NCI-H526 treated with DMSO at 0.1 percent for 48 hours (cell line): ENCODE measurements around the gene OXA1L.
"Not testable (repeated sequence)": the region's sequence is repeated elsewhere in the genome, so short reads cannot be mapped to it uniquely, and the experiment has no call there.

Source experiments
- DNase-seq: peaks from one replicate; lab custom pipeline; 2025; lab: John Stamatoyannopoulos, UW

OXA1L gene

DNA sequence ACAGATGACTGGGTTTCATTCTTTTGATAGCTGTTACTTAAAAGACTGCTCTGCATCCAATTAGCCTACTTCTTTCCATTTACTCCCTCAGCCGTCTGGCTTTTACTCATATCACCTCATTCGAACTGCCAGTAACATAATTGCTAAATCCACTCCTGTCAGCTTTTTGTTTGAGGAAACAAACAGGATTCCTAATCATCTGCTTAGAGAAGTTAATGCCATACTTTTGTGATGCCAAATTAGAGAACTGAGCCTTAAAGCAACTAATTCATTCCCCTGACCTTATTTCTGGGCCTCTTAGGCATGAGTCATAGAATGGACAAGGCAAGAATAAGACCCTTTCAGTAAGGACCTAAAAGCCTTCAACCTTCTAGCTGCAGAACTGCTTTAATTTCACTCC is 2.9 kb downstream of the OXA1L start:
- DNase-seq = no peak

DNA sequence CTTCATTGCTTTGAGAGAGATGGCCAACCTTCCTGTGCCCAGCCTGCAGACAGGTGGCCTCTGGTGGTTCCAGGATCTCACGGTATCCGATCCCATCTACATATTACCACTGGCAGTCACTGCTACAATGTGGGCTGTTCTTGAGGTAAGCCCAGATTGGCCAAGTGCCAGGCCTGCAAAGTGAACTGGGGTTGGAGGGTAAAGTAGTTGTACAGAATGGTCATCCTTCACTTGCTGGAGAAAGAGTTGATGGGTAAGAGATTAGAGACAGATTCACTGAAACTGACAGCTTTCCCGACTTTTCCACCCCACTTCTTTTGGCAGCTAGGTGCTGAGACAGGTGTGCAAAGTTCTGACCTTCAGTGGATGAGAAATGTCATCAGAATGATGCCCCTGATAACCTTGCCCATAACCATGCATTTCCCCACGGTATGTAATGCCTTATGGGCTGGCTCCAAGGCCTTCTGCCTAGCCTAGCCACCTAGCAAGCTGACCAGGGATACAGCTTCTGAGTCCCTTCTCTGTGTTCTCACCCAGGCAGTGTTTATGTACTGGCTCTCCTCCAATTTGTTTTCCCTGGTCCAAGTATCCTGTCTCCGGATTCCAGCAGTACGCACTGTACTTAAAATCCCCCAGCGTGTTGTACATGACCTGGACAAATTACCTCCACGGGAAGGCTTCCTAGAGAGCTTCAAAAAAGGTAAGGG is 4.1 kb downstream of the OXA1L start:
- no peak for DNase-seq

DNA sequence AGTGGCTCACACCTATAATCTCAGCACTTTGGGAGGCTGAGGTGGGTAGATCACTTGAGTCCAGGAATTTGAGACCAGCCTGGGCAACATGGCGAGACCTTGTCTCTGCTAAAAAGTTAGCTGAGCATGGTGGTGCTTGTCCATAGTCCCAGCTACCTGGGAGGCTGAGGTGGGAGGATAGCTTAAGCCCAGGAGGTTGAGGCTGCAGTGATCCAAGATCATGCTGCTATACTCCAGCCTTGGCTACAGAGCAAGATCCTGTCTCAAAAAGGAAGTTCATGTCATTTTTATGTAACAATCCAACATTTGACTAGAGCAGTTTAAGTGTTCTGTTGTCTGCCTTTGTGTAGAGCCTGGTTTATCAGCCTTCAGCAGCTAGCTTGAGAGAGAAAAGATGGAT is 6.2 kb downstream of the OXA1L start:
- DNase-seq = no peak

DNA sequence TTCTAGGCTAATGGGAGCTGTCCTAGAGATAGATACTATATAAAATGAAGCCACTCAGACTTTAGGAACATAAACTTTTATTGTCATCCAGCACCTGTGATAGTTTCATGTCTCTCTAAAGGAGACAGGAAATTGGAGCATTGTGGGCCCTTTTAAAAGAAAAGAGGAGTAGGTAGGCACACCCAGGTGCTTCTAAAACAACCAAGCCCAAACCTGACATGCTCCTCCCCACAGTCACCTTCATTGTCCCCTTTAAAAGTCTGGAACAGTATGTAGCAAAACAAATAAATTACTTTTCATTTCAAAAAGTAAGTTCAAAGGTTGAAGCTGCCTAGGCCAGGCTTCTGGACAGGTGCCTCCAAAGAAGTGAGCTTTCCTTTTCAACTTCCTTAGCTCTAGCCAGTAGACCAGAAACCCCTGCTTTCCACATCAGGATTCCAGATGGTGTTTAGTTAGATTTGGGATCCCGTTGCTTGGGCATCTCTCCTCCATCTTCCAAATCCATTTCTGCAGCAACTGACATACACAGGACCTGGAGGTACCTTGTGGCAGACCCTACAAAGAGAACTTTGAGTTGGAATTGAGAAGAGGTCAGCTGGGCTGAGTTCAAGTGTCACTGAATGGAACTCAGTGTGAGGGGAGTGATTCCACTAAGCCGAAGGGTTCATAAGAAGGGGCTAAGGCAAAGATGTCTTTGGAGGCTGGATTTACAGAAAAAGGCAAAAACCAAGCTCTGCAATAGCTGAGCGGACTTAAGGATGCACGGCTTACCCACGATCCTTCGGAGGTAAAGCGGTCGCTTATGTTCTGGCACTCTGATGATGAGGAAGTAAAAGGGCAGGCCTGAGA is 6.9 kb downstream of the OXA1L start:
- no peak for DNase-seq

DNA sequence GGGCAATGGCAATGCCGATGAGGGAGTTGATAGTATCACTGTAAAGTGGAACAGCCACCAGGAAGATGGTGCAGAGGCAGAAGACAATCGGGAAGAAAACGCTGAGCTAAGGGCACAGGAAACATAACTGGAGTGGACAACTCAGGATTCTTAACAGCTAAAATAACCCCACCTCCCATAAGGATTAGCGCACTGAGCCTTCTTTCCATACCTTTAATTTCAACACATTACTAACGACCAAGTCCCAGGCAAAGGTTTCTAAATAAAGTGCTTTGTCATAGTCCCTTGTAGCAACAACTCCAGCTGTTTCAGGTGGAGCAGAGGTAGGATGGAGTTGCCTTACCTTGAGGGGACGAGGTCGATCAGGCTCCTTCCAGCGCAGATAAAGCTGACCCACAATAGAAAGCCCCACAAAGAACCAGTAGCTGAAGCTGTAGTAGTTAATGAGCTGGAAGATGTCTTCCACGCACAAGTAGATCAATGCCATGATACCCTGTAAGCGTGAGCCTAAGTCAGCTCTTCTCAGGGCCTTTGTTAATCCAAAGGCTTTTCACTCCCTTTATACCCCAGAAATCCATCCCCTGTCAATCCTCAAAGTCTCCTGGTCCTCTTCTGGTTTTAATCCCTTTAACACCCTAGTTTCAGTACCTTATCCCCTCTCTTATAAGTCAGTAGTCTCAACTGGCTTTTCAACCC is 7.7 kb downstream of the OXA1L start:
- DNase-seq = no peak

DNA sequence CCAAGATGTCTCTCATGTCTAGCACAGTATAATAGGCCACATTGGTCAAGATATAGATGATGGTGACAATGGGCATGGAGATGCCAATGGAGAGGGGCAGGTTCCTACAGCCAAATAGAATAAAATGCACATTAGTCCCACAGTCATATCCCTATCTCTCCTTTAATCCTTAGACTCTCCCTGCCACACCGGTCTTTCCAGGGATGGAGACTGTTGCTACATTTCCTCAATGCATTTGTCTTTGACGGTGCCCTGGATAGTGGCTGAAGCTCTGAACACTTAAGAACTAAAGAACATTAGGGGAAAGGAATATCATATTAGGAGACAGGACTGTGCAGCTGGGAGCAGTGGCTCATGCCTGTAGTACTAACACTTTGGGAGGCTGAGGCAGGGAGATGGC is 9.7 kb downstream of the OXA1L start:
- no peak for DNase-seq

DNA sequence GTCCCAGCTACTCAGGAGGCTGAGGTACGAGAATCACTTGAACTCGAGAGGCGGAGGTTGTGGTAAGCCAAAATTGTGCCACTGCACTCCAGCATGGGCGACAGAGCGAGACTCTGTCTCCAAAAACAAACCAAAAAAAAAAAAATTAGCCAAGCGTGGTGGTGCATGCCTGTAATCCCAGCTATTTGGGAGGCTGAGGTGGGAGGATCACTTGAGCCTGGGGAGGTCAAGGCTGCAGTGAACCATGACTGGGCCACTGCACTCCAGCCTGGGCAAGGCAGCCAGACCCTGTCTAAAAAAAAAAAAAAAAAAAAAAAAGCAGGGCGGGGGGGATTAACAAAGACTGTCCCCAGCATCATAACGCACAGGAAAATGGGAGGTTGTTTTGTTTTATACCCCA is 10.4 kb downstream of the OXA1L start:
- not testable (repeated sequence) for DNase-seq

DNA sequence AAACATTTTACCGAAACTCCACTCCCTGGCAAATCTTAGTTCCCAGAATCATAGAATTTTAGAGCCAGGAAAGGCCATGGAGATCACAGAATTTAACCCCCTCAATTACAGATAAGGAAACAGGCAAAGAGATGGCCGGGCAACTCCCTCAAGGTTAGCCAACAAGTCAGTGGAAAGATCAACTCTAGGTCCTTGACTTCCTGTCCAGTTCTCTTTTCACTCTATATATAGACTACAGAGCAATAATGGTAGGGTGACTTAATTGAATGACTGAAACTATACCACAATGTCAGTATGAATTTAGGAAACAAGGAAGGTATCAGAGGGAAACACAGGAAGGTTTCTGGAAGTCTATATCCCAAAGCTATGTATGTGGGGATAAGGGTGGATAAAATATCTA is 11.6 kb downstream of the OXA1L start:
- DNase-seq = no peak

DNA sequence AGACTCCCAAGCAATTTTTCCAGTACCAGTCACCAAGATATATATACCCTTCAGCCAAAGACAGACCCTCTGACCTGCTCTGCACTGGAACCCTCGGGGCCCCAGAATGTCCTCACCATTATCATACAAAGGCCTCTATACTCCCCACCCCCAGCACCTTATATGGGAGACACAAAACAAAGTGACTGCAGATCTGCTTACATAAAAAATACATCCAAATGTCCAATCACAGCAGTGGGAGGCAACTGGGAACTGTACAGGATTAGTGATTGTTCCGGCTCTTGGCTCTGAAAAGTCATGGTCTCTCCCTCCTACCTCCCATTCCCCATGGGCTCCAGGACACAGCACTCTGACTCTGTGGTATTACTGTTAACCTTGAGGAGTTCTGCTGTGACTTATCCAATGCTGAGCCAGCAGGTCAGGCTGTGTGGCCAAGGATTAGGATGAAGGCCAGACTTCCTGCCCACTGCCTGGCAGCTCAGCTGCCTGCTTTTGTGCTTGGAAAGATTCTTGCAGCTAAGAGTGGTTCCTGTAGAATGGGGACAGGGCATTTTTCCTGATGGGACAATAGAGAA is 13.7 kb downstream of the OXA1L start:
- no peak for DNase-seq

DNA sequence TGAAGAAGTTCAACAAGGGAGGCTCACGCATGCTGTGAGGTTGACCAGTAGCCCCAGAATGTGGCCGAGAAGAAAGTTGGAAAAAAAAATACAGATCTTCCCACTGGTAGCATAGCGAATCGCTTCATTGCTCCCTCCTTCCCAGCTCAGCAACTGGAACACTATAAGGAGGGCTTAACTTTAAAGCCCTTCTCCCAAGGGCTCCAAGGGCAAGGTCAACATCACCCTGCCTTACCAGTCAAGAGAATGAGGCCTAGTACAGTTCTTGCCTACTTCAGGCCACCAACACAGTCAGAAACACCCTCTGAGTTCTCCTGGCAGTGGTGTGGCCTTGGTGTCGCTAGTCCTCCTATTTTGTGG is 14.4 kb downstream of the OXA1L start:
- DNase-seq = no peak

DNA sequence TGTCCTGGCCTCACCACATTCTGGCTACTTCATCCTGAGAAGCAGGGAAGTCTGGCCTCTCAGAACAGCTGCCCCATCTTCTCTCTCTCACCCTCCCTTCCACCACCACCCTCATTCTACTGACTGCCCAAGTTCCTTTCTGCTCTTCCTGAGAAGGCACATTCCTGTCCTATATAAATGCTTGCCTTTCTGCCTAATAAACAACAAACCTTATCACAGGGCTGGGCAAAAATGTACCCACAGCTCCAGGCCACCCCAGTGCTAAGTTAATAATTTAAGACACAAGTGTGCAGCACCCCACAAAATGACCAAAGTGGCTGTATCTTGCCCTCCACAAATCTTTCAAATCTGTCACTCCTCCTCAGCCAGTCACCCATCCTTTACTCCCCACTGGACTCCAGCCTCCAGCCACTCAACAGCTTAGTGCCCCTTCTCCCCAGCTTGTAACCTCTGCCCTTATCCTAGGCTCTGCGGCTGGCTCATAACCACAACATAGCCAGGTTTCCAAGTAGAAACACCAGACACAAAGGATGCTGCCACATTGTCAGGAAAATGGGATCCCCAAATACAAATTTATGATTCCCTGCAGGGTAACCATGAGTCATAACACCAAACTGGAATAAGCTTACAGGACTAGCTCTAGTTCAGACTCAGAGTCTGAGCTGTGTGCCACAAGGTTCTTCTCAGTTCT is 15.0 kb downstream of the OXA1L start:
- no peak for DNase-seq

DNA sequence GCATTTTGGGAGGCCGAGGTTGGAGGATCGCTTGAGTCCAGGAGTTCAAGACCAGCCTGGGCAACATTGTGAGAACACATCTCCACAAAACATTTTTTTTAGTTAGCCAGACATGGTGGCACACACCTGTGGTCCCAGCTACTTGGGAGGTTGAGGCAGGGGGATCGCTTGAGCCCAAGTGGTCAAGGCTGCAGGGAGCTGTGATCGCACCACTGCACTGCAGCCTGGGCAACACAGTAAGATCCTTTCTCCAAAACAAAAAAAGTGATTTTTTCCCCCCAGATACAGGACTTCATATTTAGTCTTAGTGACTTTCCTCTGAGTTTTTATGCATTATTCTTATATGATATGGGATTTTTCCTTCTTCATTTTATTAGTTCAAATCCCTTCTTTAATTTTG is 20.2 kb downstream of the OXA1L start:
- DNase-seq = no peak

DNA sequence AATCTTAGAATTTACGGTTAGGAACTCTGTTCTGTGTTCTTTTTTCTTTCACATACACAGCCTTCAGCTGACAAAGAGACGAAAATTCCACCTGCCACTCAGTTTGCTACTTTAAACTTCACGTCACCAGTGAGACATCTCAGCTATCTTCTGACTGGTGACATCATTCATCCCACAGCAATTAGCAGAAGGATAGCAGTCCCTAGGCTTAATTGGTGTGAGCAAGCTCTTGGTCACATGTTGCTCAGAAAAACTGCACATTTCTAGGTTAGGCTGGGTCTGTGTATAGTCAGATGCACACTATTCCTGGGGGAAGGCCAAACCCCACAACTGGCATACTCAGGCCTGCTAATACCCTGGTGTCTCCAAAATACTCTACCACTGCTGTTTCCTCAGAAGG is 24.8 kb downstream of the OXA1L start:
- no peak for DNase-seq

DNA sequence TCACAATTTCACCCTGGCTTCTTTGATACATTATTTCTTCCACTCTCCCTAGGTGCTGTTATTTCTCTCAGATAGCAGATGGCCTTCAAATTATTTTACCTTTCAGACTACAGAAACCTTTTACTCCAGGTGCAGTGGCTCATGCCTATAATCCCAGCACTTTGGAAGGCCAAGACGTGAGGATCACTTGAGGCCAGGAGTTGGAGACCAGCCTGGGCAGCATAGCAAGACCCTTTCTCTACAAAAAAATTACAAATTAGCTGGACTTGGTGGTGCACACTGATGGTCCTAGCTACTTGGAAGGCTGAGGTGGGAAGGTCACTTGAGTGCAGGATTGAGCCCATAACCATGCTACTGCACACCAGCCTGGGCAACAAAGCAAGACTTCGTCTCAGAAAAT is 25.7 kb downstream of the OXA1L start:
- DNase-seq = no peak

DNA sequence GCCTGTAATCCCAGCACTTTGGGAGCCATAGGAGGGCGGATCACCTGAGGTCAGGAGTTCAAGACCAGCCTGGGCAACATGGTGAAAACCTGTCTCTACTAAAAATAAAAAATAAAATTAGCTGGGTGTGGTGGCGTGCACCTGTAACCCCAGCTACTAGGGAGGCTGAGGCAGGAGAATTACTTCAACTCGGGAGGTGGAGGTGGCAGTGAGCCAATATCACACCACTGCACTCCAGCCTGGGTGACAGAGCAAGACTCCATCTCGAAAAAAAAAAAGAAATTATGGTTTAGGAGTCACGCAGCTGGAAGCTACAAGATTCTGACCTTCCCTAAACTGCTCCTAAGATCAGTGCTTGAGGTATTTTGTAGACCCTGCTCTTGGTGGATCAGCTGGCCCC is 27.1 kb downstream of the OXA1L start:
- DNase-seq = not testable (repeated sequence)

DNA sequence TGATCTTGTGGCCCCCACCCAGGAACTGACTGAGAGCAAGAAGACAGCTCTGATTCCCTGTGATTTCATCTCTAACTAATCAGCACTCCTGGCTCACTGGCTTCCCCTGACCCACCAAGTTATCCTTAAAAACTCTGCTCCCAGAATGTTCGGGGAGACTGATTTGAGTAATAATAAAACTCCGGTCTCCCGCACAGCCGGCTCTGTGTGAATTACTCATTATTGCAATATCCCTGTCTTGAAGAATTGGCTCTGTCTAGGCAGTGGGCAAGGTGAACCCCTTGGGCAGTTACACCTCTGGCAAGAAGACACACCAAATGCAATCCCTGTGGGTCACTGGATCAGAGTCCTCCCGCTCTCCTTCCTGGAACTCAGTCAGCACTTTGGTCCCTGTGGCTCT is 27.5 kb downstream of the OXA1L start:
- no peak for DNase-seq

DNA sequence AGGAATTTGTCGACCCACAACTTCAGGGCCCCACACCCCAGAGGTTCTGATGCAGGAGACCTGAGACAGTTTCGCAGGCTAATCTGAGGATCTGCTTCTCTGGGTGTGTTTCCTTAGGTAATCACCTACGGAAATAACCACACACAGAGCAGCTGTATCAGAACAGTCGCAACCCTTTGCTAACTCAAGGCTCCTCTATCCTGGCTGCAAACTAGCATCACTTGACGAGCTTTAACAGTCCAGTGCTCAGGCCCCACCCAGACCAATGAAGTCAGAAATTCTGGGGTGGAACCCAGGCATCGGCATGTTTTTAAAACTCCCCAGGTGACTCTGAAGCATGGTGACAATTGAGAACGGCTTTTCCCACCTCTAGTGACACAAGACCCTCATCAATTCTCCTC is 28.1 kb downstream of the OXA1L start:
- DNase-seq = no peak

DNA sequence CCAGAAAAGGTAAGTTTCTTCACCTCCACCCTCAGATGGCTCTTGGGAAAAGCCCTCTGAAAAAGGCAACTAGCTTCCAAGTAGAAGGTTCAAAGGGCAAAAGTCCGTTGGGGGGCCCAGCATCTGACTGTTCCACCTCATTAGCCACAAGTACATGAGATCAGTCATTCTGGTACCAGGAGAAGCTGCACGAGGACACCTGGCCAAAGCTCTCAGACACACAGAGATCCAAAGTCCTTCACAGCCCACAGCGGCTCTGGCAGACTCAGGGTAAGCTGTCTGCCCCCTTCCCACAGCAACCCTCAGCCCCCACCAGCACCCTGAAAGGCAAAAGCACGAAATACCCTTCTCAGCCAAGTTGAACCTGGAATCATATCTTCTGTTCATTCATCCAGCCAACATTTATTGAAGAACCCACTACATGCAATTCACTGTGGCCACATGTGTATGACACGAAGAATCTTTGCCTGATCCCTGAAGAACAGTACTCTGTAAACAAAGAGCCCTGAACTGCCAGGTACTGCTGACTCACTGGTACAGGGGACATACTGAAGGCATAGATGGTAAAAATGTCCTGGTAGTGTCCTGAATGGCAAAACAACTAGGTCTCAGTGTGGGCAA is 29.7 kb downstream of the OXA1L start:
- DNase-seq = no peak

DNA sequence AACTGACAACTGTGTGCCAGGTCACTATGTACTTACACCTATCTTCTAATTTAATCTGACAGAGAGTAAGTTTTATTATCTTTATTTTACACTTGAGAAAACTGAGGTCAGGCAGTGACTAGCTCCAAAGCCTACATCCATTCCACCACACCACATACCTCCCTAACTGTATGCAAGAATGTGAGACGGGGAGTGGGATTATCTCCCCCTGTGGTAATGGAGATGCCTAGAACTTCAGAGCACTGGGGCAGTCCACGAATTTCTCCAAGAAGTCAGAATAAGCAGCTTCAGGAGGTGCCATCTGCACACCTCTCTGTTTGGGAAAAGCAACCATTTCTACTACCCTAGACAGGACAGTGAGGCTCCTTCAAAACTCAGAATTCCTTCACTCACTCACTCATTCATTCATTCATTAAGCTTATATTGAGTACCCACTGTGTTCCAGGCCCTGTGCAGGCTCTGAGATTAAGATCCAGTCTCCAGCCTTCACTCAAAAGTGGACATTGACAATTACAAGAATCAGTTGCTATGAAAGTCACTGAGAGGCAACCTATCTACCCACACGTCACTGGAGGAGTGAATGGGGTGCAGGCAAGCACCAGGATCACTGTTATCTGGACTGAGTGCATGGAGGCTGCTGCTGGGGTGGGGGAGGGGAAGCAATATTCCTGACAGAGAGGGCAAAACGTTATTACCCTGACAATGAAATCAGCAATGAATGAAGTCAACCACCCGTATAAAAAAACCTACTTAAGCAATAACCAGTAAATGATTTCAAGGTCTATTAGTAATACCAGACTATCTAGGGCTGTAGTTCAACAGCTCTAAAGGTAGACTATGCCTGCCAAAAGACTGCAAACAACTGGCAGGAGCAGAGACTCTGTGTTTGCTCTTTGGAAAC is 30.8 kb downstream of the OXA1L start:
- DNase-seq = no peak

DNA sequence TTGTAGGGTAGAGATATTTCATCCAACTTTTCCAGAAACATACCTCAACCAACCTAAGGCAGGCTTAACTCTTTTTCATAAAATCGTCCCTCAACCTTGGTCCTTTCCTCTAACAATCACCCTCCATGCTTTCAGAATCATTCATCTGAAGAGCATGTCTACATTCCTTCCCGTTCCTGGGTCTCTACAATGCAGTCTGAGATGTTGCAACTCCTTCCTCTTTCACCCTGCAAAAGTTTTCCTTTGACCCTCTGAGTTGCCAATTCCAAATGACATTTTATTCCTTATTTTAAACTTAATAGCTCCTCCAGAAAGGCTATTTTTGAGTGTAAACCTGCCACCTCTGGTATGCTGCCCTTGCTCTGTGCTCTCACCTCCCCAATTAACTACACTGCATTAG is 32.0 kb downstream of the OXA1L start:
- DNase-seq = no peak

DNA sequence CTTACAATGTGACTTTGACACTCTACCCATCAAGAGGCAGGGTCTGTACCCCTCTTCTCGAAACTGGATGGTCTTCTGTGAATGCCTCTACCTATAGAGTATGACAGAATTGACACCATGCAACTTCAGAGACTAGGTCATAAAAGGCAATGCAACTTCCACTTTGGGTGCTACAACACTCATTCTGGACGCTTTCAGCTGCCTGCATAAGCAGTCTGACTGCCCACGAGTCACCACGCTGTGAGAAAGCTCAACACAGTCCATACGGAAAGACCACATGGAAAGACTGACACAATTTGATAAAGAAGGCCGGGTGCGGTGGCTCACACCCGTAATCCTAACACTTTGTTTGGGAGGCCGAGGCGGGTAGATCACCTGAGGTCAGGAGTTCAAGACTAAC is 33.9 kb downstream of the OXA1L start:
- no peak for DNase-seq
